Measurements from ENCODE around the gene AUH.

DNA sequence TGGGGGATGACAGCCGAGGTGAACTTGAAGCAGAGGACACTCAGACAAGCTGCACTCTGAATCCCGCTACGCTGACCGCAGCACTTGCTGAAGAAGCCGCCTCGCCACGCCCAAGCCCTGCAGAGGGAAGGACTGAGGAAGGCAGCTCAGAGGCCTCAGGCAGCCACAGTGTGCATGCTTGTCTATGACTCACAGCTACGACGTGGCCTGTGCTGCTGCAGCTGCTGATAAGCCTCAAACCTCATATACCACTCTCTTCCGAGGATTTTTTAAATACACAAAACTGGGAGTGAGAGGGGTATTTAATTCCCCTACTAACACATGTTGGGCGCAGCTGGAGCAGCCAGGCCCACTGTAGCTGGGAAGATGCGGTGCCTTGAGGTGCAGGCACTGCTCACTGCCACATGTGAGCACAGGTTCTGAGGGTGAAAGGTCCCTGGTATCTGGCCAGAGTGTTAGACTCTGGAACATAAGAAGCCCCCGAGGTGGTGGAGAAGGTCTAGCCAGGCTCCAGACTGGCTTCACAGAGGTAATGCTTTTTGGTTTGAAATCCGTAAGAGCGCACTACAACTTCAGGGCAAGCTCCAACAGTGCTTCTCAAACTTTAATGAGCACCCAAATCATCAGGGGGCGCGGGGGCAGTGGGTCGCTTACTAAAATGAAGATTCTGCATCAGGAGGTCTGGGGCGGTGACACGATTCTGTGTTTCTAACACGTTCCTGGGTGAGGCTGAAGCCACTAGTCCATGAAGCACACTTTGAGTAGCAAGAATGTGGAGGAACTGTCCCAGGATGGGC, 196.8 kb downstream of the AUH start:
- TF ChIP-seq, protein P1, sequence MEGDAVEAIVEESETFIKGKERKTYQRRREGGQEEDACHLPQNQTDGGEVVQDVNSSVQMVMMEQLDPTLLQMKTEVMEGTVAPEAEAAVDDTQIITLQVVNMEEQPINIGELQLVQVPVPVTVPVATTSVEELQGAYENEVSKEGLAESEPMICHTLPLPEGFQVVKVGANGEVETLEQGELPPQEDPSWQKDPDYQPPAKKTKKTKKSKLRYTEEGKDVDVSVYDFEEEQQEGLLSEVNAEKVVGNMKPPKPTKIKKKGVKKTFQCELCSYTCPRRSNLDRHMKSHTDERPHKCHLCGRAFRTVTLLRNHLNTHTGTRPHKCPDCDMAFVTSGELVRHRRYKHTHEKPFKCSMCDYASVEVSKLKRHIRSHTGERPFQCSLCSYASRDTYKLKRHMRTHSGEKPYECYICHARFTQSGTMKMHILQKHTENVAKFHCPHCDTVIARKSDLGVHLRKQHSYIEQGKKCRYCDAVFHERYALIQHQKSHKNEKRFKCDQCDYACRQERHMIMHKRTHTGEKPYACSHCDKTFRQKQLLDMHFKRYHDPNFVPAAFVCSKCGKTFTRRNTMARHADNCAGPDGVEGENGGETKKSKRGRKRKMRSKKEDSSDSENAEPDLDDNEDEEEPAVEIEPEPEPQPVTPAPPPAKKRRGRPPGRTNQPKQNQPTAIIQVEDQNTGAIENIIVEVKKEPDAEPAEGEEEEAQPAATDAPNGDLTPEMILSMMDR (IDR thresholded peaks at IDR 0.05) = no peak
- no peak for TF ChIP-seq POLR2AphosphoS5 (IDR thresholded peaks at IDR 0.05)
- no peak for TF ChIP-seq POLR2A (IDR thresholded peaks at IDR 0.05)

Measured in gastroesophageal sphincter (tissue), 3 donors.